ENCODE results near the gene TTYH1.

Gene TTYH1

GRCh38 chr19:54407780-54408179 is 7.5 kb upstream of the TTYH1 start:
- Histone ChIP-seq H3K36me3 (replicated peaks; ENCODE audit: low read depth, low read length) (no peaks in the 10 kb centered on the region), H3K9me3 (ENCODE audit: insufficient read depth, low read length) (0 out of 2 replicates have a peak, but pooled peaks cover 2% of the 10 kb centered on the region), H3K27ac (ENCODE audit: low read length) (no peak overlapping the region), H4K20me1 (ENCODE audit: insufficient read depth, low read length) (no peaks in the 10 kb centered on the region), H2AFZ (ENCODE audit: low read depth, low read length) (no peak overlapping the region), H3K27me3 (ENCODE audit: low read depth, low read length) (peaks cover 5% of the 10 kb centered on the region; the same call in 1 of the 2 replicates), H3K9ac (ENCODE audit: low read length) (no peak overlapping the region), H3K4me2 (ENCODE audit: low read length) (no peak overlapping the region), H3K4me1 (ENCODE audit: low read length) (no peaks in the 10 kb centered on the region), H3K4me3 (ENCODE audit: low read length) (no peak overlapping the region), H3K79me2 (ENCODE audit: low read length) (no peaks in the 10 kb centered on the region)
- TF ChIP-seq CTCF (IDR thresholded peaks at IDR 0.05; ENCODE audit: low read depth, low read length), result no peak
- TF ChIP-seq EZH2phosphoT487 (IDR thresholded peaks at IDR 0.05; ENCODE audit: low read depth), result no peak

- Histone ChIP-seq H3K79me2 (ENCODE audit: low read length) (no peaks in the 10 kb centered on the region), H3K4me1 (ENCODE audit: low read length) (no peaks in the 10 kb centered on the region), H3K27me3 (ENCODE audit: low read depth, low read length) (peaks cover 5% of the 10 kb centered on the region; the same call in 1 of the 2 replicates), H3K9ac (ENCODE audit: low read length) (no peak overlapping the region), H3K36me3 (replicated peaks; ENCODE audit: low read depth, low read length) (no peaks in the 10 kb centered on the region), H4K20me1 (ENCODE audit: insufficient read depth, low read length) (no peaks in the 10 kb centered on the region), H3K27ac (ENCODE audit: low read length) (no peak overlapping the region), H2AFZ (ENCODE audit: low read depth, low read length) (no peak overlapping the region), H3K9me3 (ENCODE audit: insufficient read depth, low read length) (0 out of 2 replicates have a peak, but pooled peaks cover 2% of the 10 kb centered on the region), H3K4me3 (ENCODE audit: low read length) (no peak overlapping the region), H3K4me2 (ENCODE audit: low read length) (no peak overlapping the region)
- TF ChIP-seq CTCF (IDR thresholded peaks at IDR 0.05; ENCODE audit: low read depth, low read length), result no peak
- TF ChIP-seq EZH2phosphoT487 (IDR thresholded peaks at IDR 0.05; ENCODE audit: low read depth), result no peak
These were observed 6.7 kb upstream of the TTYH1 start for GRCh38 chr19:54408456-54409026.

- Histone ChIP-seq H3K4me2 (ENCODE audit: low read length) (no peak overlapping the region), H3K9ac (ENCODE audit: low read length) (no peak overlapping the region), H3K36me3 (replicated peaks; ENCODE audit: low read depth, low read length) (no peaks in the 10 kb centered on the region), H4K20me1 (ENCODE audit: insufficient read depth, low read length) (no peaks in the 10 kb centered on the region), H3K27me3 (ENCODE audit: low read depth, low read length) (peaks cover 5% of the 10 kb centered on the region; the same call in 1 of the 2 replicates), H3K27ac (ENCODE audit: low read length) (no peak overlapping the region), H3K79me2 (ENCODE audit: low read length) (no peaks in the 10 kb centered on the region), H2AFZ (ENCODE audit: low read depth, low read length) (no peak overlapping the region), H3K4me1 (ENCODE audit: low read length) (no peaks in the 10 kb centered on the region), H3K4me3 (ENCODE audit: low read length) (no peak overlapping the region), H3K9me3 (ENCODE audit: insufficient read depth, low read length) (0 out of 2 replicates have a peak, but pooled peaks cover 2% of the 10 kb centered on the region)
- TF ChIP-seq CTCF (IDR thresholded peaks at IDR 0.05; ENCODE audit: low read depth, low read length) (no peak), EZH2phosphoT487 (IDR thresholded peaks at IDR 0.05; ENCODE audit: low read depth) (no peak)
These were observed 4.2 kb upstream of the TTYH1 start for GRCh38 chr19:54411033-54411432.

GRCh38 chr19:54412877-54413276 is 2.4 kb upstream of the TTYH1 start:
- Histone ChIP-seq H4K20me1 (ENCODE audit: insufficient read depth, low read length) (no peaks in the 10 kb centered on the region), H3K4me1 (ENCODE audit: low read length) (no peaks in the 10 kb centered on the region), H3K27me3 (ENCODE audit: low read depth, low read length) (peaks cover 5% of the 10 kb centered on the region; the same call in 1 of the 2 replicates), H3K9ac (ENCODE audit: low read length) (no peak overlapping the region), H3K4me3 (ENCODE audit: low read length) (no peak overlapping the region), H3K27ac (ENCODE audit: low read length) (no peak overlapping the region), H2AFZ (ENCODE audit: low read depth, low read length) (no peak overlapping the region), H3K4me2 (ENCODE audit: low read length) (no peak overlapping the region), H3K9me3 (ENCODE audit: insufficient read depth, low read length) (0 out of 2 replicates have a peak, but pooled peaks cover 2% of the 10 kb centered on the region), H3K36me3 (replicated peaks; ENCODE audit: low read depth, low read length) (no peaks in the 10 kb centered on the region), H3K79me2 (ENCODE audit: low read length) (no peaks in the 10 kb centered on the region)
- TF ChIP-seq EZH2phosphoT487 (IDR thresholded peaks at IDR 0.05; ENCODE audit: low read depth), result no peak
- no peak for TF ChIP-seq CTCF (IDR thresholded peaks at IDR 0.05; ENCODE audit: low read depth, low read length)
